HG02763 (cell line): ENCODE results near the gene ACTL7B.
"Not testable (repeated sequence)": the region's sequence is repeated elsewhere in the genome, so short reads cannot be mapped to it uniquely, and the experiment has no call there.

ENCODE experiments used
- ATAC-seq: cut with Tn5 transposase; IDR thresholded peaks from one replicate; pipeline ENCODE4 v1.9.1; 2021; ENCODE audit warnings: mild to moderate bottlenecking, moderate library complexity; ENCODE audit not compliant: unreplicated experiment

ACTL7B gene

GRCh38 chr9:108845947-108846346 is 9.8 kb downstream of the ACTL7B start:
- no peak for ATAC-seq

GRCh38 chr9:108845507-108845906 is 10.3 kb downstream of the ACTL7B start:
- ATAC-seq = no peak

- no peak for ATAC-seq
Measured at GRCh38 chr9:108844856-108845255, 10.9 kb downstream of the ACTL7B start.

- ATAC-seq = no peak
Measured at GRCh38 chr9:108844391-108844790, 11.4 kb downstream of the ACTL7B start.

- ATAC-seq = no peak
Measured at GRCh38 chr9:108842610-108843295, 13.0 kb downstream of the ACTL7B start.

- not testable (repeated sequence) for ATAC-seq
Measured at GRCh38 chr9:108839561-108839960, 16.2 kb downstream of the ACTL7B start.

- ATAC-seq = no peak
Measured at GRCh38 chr9:108838017-108838416, 17.8 kb downstream of the ACTL7B start.

GRCh38 chr9:108837530-108837929 is 18.3 kb downstream of the ACTL7B start:
- no peak for ATAC-seq

- ATAC-seq = no peak
Measured at GRCh38 chr9:108836781-108837180, 19.0 kb downstream of the ACTL7B start.

- no peak for ATAC-seq
Measured at GRCh38 chr9:108836319-108836718, 19.5 kb downstream of the ACTL7B start.

GRCh38 chr9:108835831-108836230 is 20.0 kb downstream of the ACTL7B start:
- no peak for ATAC-seq

- ATAC-seq = no peak
Measured at GRCh38 chr9:108834959-108835665, 20.7 kb downstream of the ACTL7B start.

GRCh38 chr9:108832179-108832500 is 23.6 kb downstream of the ACTL7B start:
- ATAC-seq = no peak

GRCh38 chr9:108831496-108832178 is 24.1 kb downstream of the ACTL7B start:
- ATAC-seq = no peak

GRCh38 chr9:108830272-108830671 is 25.5 kb downstream of the ACTL7B start:
- ATAC-seq = no peak

- no peak for ATAC-seq
Measured at GRCh38 chr9:108823829-108824228, 32.0 kb downstream of the ACTL7B start.

- no peak for ATAC-seq
Measured at GRCh38 chr9:108816037-108816436, 39.7 kb downstream of the ACTL7B start.

GRCh38 chr9:108815156-108815555 is 40.6 kb downstream of the ACTL7B start:
- ATAC-seq = no peak

- no peak for ATAC-seq
Measured at GRCh38 chr9:108813951-108814601, 41.7 kb downstream of the ACTL7B start.

GRCh38 chr9:108812396-108813025 is 43.3 kb downstream of the ACTL7B start:
- no peak for ATAC-seq

GRCh38 chr9:108811944-108812343 is 43.8 kb downstream of the ACTL7B start:
- ATAC-seq = no peak
